Activated CD8-positive, alpha-beta memory T cell treated with anti-CD3 and anti-CD28 coated beads, Interleukin-2, amount 50 U/mL, for 48 hours (primary cell): Measurements from ENCODE around the gene KLHL29.

ENCODE experiments used
- DNase-seq: peaks from one replicate; pipeline ENCODE4 v3.0.0-alpha.2; 2020

KLHL29 gene

GRCh38 chr2:23533338-23533695 is 148.3 kb downstream of the KLHL29 start:
- no peak for DNase-seq

- DNase-seq = no peak
These were observed 149.8 kb downstream of the KLHL29 start for GRCh38 chr2:23534771-23535170.

GRCh38 chr2:23536326-23536725 is 151.3 kb downstream of the KLHL29 start:
- DNase-seq = no peak

- DNase-seq = no peak
These were observed 153.0 kb downstream of the KLHL29 start for GRCh38 chr2:23537991-23538390.

- no peak for DNase-seq
These were observed 153.6 kb downstream of the KLHL29 start for GRCh38 chr2:23538566-23538965.

- DNase-seq = no peak
These were observed 155.9 kb downstream of the KLHL29 start for GRCh38 chr2:23540804-23541360.

GRCh38 chr2:23541503-23542229 is 156.7 kb downstream of the KLHL29 start:
- no peak for DNase-seq

GRCh38 chr2:23542230-23542789 is 157.3 kb downstream of the KLHL29 start:
- DNase-seq = no peak

- no peak for DNase-seq
These were observed 158.3 kb downstream of the KLHL29 start for GRCh38 chr2:23543302-23543701.

- DNase-seq = no peak
These were observed 158.7 kb downstream of the KLHL29 start for GRCh38 chr2:23543728-23544127.

- no peak for DNase-seq
These were observed 159.8 kb downstream of the KLHL29 start for GRCh38 chr2:23544589-23545295.

GRCh38 chr2:23545396-23545795 is 160.4 kb downstream of the KLHL29 start:
- no peak for DNase-seq

- no peak for DNase-seq
These were observed 160.8 kb downstream of the KLHL29 start for GRCh38 chr2:23545811-23546210.

GRCh38 chr2:23546913-23547312 is 161.9 kb downstream of the KLHL29 start:
- no peak for DNase-seq

- DNase-seq = no peak
These were observed 162.7 kb downstream of the KLHL29 start for GRCh38 chr2:23547725-23548124.

- no peak for DNase-seq
These were observed 163.3 kb downstream of the KLHL29 start for GRCh38 chr2:23548143-23548769.

GRCh38 chr2:23549051-23549450 is 164.1 kb downstream of the KLHL29 start:
- DNase-seq = no peak

- DNase-seq = no peak
These were observed 165.0 kb downstream of the KLHL29 start for GRCh38 chr2:23549821-23550530.

GRCh38 chr2:23550553-23550952 is 165.6 kb downstream of the KLHL29 start:
- DNase-seq = no peak

- DNase-seq = no peak
These were observed 166.9 kb downstream of the KLHL29 start for GRCh38 chr2:23551875-23552274.

- DNase-seq = no peak
These were observed 168.6 kb downstream of the KLHL29 start for GRCh38 chr2:23553561-23553960.

- no peak for DNase-seq
These were observed 169.2 kb downstream of the KLHL29 start for GRCh38 chr2:23554054-23554697.
